ENCODE data around the gene NRGN. TPM values are rescaled to one million over a fixed set of nuclear protein-coding genes. Genes with fewer than 3 reads are reported as not detected.

NRGN gene
- total RNA-seq, 2 donors from 2014 or later: 4.7 to 8.9 TPM

GRCh38 chr11:124793466-124794278 is 53.9 kb downstream of the NRGN start:
- Mint-ChIP-seq H3K9me3 (no peaks in the 10 kb centered on the region), H3K4me1 (peaks cover 19% of the 10 kb centered on the region), H3K27me3 (ENCODE audit: insufficient read depth) (no peaks in the 10 kb centered on the region), H3K4me3 (no peak overlapping the region), H3K36me3 (ENCODE audit: low read depth) (no peaks in the 10 kb centered on the region), H3K27ac (no peak overlapping the region)
- WGBS, 2 experiments (ENCODE audit: insufficient coverage in 1 of 2, insufficient read length in 1 of 2): 100% methylated on average over 2 of the region's 2 CpGs
- H3K9me3 ChIP-seq (ENCODE audit: control insufficient read depth, low read length): no peaks in the 10 kb centered on the region
- H3K36me3 ChIP-seq (ENCODE audit: control insufficient read depth, insufficient read depth, low read length): no peaks in the 10 kb centered on the region
- no peak overlapping the region for H3K27ac ChIP-seq (ENCODE audit: low read depth, low read length)
- H3K4me1 ChIP-seq (ENCODE audit: control insufficient read depth, insufficient read depth, low read length): peaks cover 4% of the 10 kb centered on the region
- peak; percentile 87 for TF ChIP-seq CTCF (conservative IDR thresholded peaks at IDR 0.05)
- H3K4me3 ChIP-seq (ENCODE audit: low read length): no peak overlapping the region
- no peak overlapping the region for H3K9ac ChIP-seq (ENCODE audit: extremely low read depth, low read length, poor library complexity, severe bottlenecking)
- H3K27me3 ChIP-seq (ENCODE audit: control insufficient read depth, insufficient read depth, low read length, poor library complexity, severe bottlenecking): no peaks in the 10 kb centered on the region
- DNase-seq: no peak

GRCh38 chr11:124796312-124796711 is 56.6 kb downstream of the NRGN start:
- Mint-ChIP-seq H3K27ac (no peak overlapping the region), H3K9me3 (no peaks in the 10 kb centered on the region), H3K27me3 (ENCODE audit: insufficient read depth) (no peaks in the 10 kb centered on the region), H3K36me3 (ENCODE audit: low read depth) (no peaks in the 10 kb centered on the region), H3K4me1 (peaks cover 24% of the 10 kb centered on the region), H3K4me3 (no peak overlapping the region)
- Histone ChIP-seq H3K27ac (ENCODE audit: low read depth, low read length) (no peak overlapping the region), H3K36me3 (ENCODE audit: control insufficient read depth, insufficient read depth, low read length) (no peaks in the 10 kb centered on the region), H3K4me3 (ENCODE audit: low read length) (no peak overlapping the region), H3K9ac (ENCODE audit: extremely low read depth, low read length, poor library complexity, severe bottlenecking) (no peak overlapping the region), H3K4me1 (ENCODE audit: control insufficient read depth, insufficient read depth, low read length) (peaks cover 4% of the 10 kb centered on the region), H3K27me3 (ENCODE audit: control insufficient read depth, insufficient read depth, low read length, poor library complexity, severe bottlenecking) (no peaks in the 10 kb centered on the region), H3K9me3 (ENCODE audit: control insufficient read depth, low read length) (no peaks in the 10 kb centered on the region)
- no peak for DNase-seq
- WGBS, 2 experiments (ENCODE audit: insufficient coverage in 1 of 2, insufficient read length in 1 of 2): 86 to 96% methylated on average over 2 to 3 of the region's 3 CpGs
- TF ChIP-seq CTCF (conservative IDR thresholded peaks at IDR 0.05): no peak

Other genes starting within 250 kb of the NRGN start
- gene OR8B12, start 196.3 kb upstream of the NRGN start, total RNA-seq: not detected
- gene OR8A1, start 169.9 kb upstream of the NRGN start, total RNA-seq: under 1 TPM; 0.22 to 0.35 TPM
- gene PANX3, start 128.5 kb upstream of the NRGN start, total RNA-seq: not detected
- 10 to 100 TPM; 30.9 to 31.3 TPM for gene TBRG1, start 117.1 kb upstream of the NRGN start, total RNA-seq
- 1 to 10 TPM; 4.4 to 7.4 TPM for gene SIAE, start 66.2 kb upstream of the NRGN start, total RNA-seq
- 10 to 100 TPM; 19.6 to 21.8 TPM for gene SPA17, start 66.0 kb upstream of the NRGN start, total RNA-seq
- 1 to 10 TPM; 1.1 to 3.4 TPM for gene VSIG2, start 12.3 kb downstream of the NRGN start, total RNA-seq
- gene ESAM, start 22.3 kb downstream of the NRGN start, total RNA-seq: under 1 TPM; 0.31 to 0.68 TPM
- 10 to 100 TPM; 18.3 to 21.3 TPM for gene MSANTD2, start 60.5 kb downstream of the NRGN start, total RNA-seq
- 10 to 100 TPM; 15.3 to 16.2 TPM for gene ROBO3, start 125.5 kb downstream of the NRGN start, total RNA-seq
- under 1 TPM in 1 of 2 donors, not detected in 1; 0.59 TPM for gene ROBO4, start 157.9 kb downstream of the NRGN start, total RNA-seq
- gene HEPN1, start 179.3 kb downstream of the NRGN start, total RNA-seq: not detected
- gene HEPACAM, start 196.1 kb downstream of the NRGN start, total RNA-seq: not detected
- 1 to 10 TPM; 3.3 TPM for gene CCDC15, start 214.3 kb downstream of the NRGN start, total RNA-seq

Data from endodermal cell (in vitro differentiated cells).